Measurements from ENCODE around the gene NOP10. TPM values are rescaled to one million over a fixed set of nuclear protein-coding genes. Genes with fewer than 3 reads are reported as not detected.
"Not testable (repeated sequence)": the region's sequence is repeated elsewhere in the genome, so short reads cannot be mapped to it uniquely, and the experiment has no call there.

The NOP10 gene
- total RNA-seq, 4 donors from 2014 or later = 56.9 to 78.8 (median 72.3) TPM

GRCh38 chr15:34349769-34350168, 6.8 kb upstream of the NOP10 start:
- DNase-seq = no peak
- no peaks in the 10 kb centered on the region for H3K36me3 ChIP-seq
- intact Hi-C loops (cut with DNase I; ENCODE audit: low total_unique reads) = no loop called here
- no peaks in the 10 kb centered on the region for H3K9me3 ChIP-seq
- no peak for TF ChIP-seq CTCF (IDR thresholded peaks at IDR 0.05)
- TF ChIP-seq POLR2A (IDR thresholded peaks at IDR 0.05) = no peak
- no peak overlapping the region for H3K4me3 ChIP-seq
- H3K4me1 ChIP-seq = no peaks in the 10 kb centered on the region
- no peaks in the 10 kb centered on the region for H3K27me3 ChIP-seq
- H3K27ac ChIP-seq = no peak overlapping the region

GRCh38 chr15:34348735-34349300, 5.9 kb upstream of the NOP10 start:
- TF ChIP-seq CTCF (IDR thresholded peaks at IDR 0.05) (no peak), POLR2A (IDR thresholded peaks at IDR 0.05) (no peak)
- Histone ChIP-seq H3K36me3 (no peaks in the 10 kb centered on the region), H3K27ac (no peak overlapping the region), H3K27me3 (no peaks in the 10 kb centered on the region), H3K4me3 (no peak overlapping the region), H3K9me3 (no peaks in the 10 kb centered on the region), H3K4me1 (no peaks in the 10 kb centered on the region)
- DNase-seq = no peak
- intact Hi-C loops (cut with DNase I; ENCODE audit: low total_unique reads) = no loop called here

GRCh38 chr15:34347951-34348638, 5.2 kb upstream of the NOP10 start:
- intact Hi-C loops (cut with DNase I; ENCODE audit: low total_unique reads) = no loop called here
- no peak overlapping the region for H3K4me3 ChIP-seq
- TF ChIP-seq POLR2A (IDR thresholded peaks at IDR 0.05) (no peak), CTCF (IDR thresholded peaks at IDR 0.05) (no peak)
- H3K4me1 ChIP-seq = no peaks in the 10 kb centered on the region
- no peaks in the 10 kb centered on the region for H3K9me3 ChIP-seq
- DNase-seq = no peak
- no peaks in the 10 kb centered on the region for H3K27me3 ChIP-seq
- H3K27ac ChIP-seq = no peak overlapping the region
- no peaks in the 10 kb centered on the region for H3K36me3 ChIP-seq

- H3K9me3 ChIP-seq; intact Hi-C loops (cut with DNase I; ENCODE audit: low total_unique reads); DNase-seq; H3K4me1 ChIP-seq; H3K36me3 ChIP-seq; H3K27me3 ChIP-seq: not testable (repeated sequence)
- H3K27ac ChIP-seq = peak overlapping the region; percentile 83 to 87
- peak overlapping the region; percentile 55 to 88 for H3K4me3 ChIP-seq
Observed at GRCh38 chr15:34342213-34342736, 661 bp downstream of the NOP10 start.

- Histone ChIP-seq H3K9me3 (no peaks in the 10 kb centered on the region), H3K27me3 (no peaks in the 10 kb centered on the region), H3K4me1 (peaks cover 0 to 5% of the 10 kb centered on the region in 2 donors), H3K36me3 (no peaks in the 10 kb centered on the region), H3K4me3 (peak overlapping the region in 1 of 2 donors; percentile 88), H3K27ac (no peak overlapping the region)
- intact Hi-C loops (cut with DNase I; ENCODE audit: low total_unique reads) = no loop called here
- TF ChIP-seq CTCF (IDR thresholded peaks at IDR 0.05) = no peak
- no peak for TF ChIP-seq POLR2A (IDR thresholded peaks at IDR 0.05)
- DNase-seq = no peak
Observed at GRCh38 chr15:34341381-34342212, 1.3 kb downstream of the NOP10 start.

Data from uterus (tissue), 4 donors.